GM21717 (cell line): ENCODE results near the gene CLBA1.

Experiments
- ATAC-seq: cut with Tn5 transposase; IDR thresholded peaks from one replicate; pipeline ENCODE4 v1.9.1; 2021; ENCODE audit warnings: mild to moderate bottlenecking, moderate library complexity; ENCODE audit not compliant: unreplicated experiment

CLBA1 gene

GRCh38 chr14:104979758-104980610 is 5.6 kb upstream of the CLBA1 start:
- ATAC-seq = no peak

- no peak for ATAC-seq
Observed at GRCh38 chr14:104980611-104981531, 4.7 kb upstream of the CLBA1 start.

- ATAC-seq = no peak
Observed at GRCh38 chr14:104981699-104982541, 3.7 kb upstream of the CLBA1 start.

- ATAC-seq = no peak
Observed at GRCh38 chr14:104982548-104983230, 2.9 kb upstream of the CLBA1 start.

- ATAC-seq = no peak
Observed at GRCh38 chr14:104983231-104983721, 2.3 kb upstream of the CLBA1 start.

- ATAC-seq = no peak
Observed at GRCh38 chr14:104984056-104984894, 1.3 kb upstream of the CLBA1 start.

- no peak for ATAC-seq
Observed at GRCh38 chr14:104986487-104987164, 1.0 kb downstream of the CLBA1 start.

GRCh38 chr14:104989236-104989950 is 3.8 kb downstream of the CLBA1 start:
- ATAC-seq = no peak

GRCh38 chr14:104989951-104990303 is 4.3 kb downstream of the CLBA1 start:
- ATAC-seq = no peak

GRCh38 chr14:104991896-104992230 is 6.3 kb downstream of the CLBA1 start:
- no peak for ATAC-seq

GRCh38 chr14:104992501-104992900 is 6.9 kb downstream of the CLBA1 start:
- no peak for ATAC-seq

- ATAC-seq = no peak
Observed at GRCh38 chr14:104993306-104993705, 7.7 kb downstream of the CLBA1 start.

- ATAC-seq = no peak
Observed at GRCh38 chr14:104993808-104994591, 8.4 kb downstream of the CLBA1 start.

GRCh38 chr14:104994978-104995377 is 9.4 kb downstream of the CLBA1 start:
- ATAC-seq = no peak

- ATAC-seq = no peak
Observed at GRCh38 chr14:104996032-104996431, 10.4 kb downstream of the CLBA1 start.

- no peak for ATAC-seq
Observed at GRCh38 chr14:104996483-104996882, 10.9 kb downstream of the CLBA1 start.

- ATAC-seq = no peak
Observed at GRCh38 chr14:104998801-104999200, 13.2 kb downstream of the CLBA1 start.
